GM13977 (cell line): ENCODE measurements around the gene RPL28.

Experiments used
- DNase-seq: peaks from one replicate; pipeline ENCODE4 v3.0.0; 2012; ENCODE audit warnings: low spot score
- in situ Hi-C: fragments of 300-500 bp; cut with MboI; formaldehyde crosslinking; loops from one replicate; pipeline ENCODE4 v1.12.0; 2022; ENCODE audit warnings: low sequenced_read_pairs, low pct_unique_long_range_greater_than_20kb, mixed read lengths, inconsistent platforms; ENCODE audit not compliant: unreplicated experiment
- TF ChIP-seq, protein P1 (sequence below): IDR thresholded peaks from 2 replicates; pipeline ENCODE4 v1.5.1; 2012; ENCODE audit warnings: mild to moderate bottlenecking, control low read depth; ENCODE audit not compliant: insufficient read depth; ENCODE audit errors: extremely low read depth, missing control alignments

The RPL28 gene

DNA sequence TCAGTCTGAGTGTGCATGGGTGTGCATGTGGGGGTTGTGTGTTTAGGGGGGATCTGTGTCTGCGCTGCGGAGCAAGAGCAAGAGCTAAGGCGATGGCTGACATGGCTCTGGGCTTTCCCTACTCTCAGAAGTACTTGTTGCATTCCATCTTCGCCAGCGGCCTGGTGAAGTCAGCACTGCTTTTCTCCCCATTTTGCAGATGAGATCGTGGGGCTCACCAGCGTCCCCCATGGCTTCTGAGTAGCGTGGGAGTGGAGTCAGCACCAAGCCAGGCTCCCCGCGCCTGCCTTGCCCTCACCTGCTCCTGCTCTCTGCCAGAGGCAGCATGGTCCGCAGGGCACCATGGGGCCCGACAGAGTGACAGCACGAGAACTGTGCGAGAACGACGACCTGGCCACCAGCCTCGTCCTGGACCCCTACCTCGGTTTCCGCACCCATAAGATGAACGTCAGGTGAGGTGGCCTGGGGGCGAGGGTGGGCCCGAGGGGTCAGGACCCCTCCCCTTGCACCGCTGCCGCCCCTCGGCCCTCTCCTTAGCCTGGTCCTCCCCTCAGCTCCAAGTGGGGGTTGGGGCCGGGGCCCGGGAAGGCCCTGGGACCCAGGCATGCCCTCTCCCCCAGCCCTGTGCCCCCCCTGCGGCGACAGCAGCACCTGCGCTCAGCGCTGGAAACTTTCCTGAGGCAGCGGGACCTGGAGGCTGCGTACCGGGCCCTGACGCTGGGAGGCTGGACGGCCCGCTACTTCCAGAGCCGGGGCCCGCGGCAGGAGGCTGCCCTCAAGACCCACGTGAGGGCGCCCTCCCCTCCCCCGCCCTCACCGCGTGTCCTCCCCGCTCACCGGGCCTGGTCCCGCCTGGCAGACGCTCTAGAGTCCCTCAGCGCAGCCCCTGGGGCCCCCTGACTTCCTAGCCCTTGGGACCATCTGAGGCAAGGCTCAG, 43.9 kb upstream of the RPL28 start:
- no peak for DNase-seq
- TF ChIP-seq, protein P1, sequence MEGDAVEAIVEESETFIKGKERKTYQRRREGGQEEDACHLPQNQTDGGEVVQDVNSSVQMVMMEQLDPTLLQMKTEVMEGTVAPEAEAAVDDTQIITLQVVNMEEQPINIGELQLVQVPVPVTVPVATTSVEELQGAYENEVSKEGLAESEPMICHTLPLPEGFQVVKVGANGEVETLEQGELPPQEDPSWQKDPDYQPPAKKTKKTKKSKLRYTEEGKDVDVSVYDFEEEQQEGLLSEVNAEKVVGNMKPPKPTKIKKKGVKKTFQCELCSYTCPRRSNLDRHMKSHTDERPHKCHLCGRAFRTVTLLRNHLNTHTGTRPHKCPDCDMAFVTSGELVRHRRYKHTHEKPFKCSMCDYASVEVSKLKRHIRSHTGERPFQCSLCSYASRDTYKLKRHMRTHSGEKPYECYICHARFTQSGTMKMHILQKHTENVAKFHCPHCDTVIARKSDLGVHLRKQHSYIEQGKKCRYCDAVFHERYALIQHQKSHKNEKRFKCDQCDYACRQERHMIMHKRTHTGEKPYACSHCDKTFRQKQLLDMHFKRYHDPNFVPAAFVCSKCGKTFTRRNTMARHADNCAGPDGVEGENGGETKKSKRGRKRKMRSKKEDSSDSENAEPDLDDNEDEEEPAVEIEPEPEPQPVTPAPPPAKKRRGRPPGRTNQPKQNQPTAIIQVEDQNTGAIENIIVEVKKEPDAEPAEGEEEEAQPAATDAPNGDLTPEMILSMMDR = no peak
- in situ Hi-C loops = no loop called here

DNA sequence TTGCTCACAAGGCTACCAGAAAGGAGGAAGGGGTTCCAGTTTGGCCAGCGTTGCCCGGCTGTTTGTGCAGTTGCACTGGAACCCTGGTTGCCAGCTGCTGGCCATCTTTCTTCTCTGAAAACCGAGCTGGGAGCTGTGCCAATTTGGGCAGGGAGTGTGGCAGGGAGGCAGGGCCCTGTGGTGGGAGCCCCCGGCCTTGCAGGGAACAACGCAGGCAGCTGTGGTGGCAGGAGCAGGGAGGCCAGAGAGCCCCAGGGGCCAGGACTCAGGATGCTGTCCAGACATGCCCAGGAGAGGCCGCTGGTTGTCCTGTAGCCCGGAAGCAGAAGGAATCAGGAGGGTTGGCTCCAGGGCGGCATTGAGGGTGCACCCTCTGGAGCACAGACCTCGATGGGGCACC, 41.3 kb upstream of the RPL28 start:
- in situ Hi-C loops = no loop called here
- no peak for DNase-seq
- TF ChIP-seq, protein P1 = no peak

- TF ChIP-seq, protein P1 = no peak
- no peak for DNase-seq
- in situ Hi-C loops = no loop called here
Observed at GRCh38 chr19:55345101-55345817, 40.5 kb upstream of the RPL28 start.

GRCh38 chr19:55345818-55346724, 39.7 kb upstream of the RPL28 start:
- TF ChIP-seq, protein P1 = no peak
- no peak for DNase-seq
- in situ Hi-C loops = no loop called here

- TF ChIP-seq, protein P1 = no peak
- DNase-seq = no peak
- in situ Hi-C loops = no loop called here
Observed at GRCh38 chr19:55346725-55347441, 38.8 kb upstream of the RPL28 start.
